Sigmoid colon (tissue), 7 donors: Measurements from ENCODE around the gene PACC1. TPM values are rescaled to one million over a fixed set of nuclear protein-coding genes. Genes with fewer than 3 reads are reported as not detected.

ENCODE experiments used
- DNase-seq: peaks from one replicate; pipeline ENCODE4 v3.0.0-alpha.2; 2019
- H3K27ac ChIP-seq, 4 donors: fragments of 200-600 bp; sonication (generic); one replicate each; pipeline ENCODE4 v1.5.1; 2016 to 2019; ENCODE audit warnings: mild to moderate bottlenecking in 1 of 4
- H3K27me3 ChIP-seq, 3 donors: fragments of 200-600 bp; sonication (generic); one replicate each; pipeline ENCODE4 v1.5.1; 2019; ENCODE audit warnings: mild to moderate bottlenecking in 1 of 3
- H3K36me3 ChIP-seq, 4 donors: fragments of 200-600 bp; sonication (generic); one replicate each; pipeline ENCODE4 v1.5.1; 2016 to 2019
- H3K4me1 ChIP-seq, 4 donors: fragments of 200-600 bp; sonication (generic); one replicate each; pipeline ENCODE4 v1.5.1; 2017 to 2019
- H3K4me3 ChIP-seq, 4 donors: fragments of 200-600 bp; sonication (generic); one replicate each; pipeline ENCODE4 v1.5.1; 2017 to 2019; ENCODE audit warnings: mild to moderate bottlenecking in 2 of 4, moderate library complexity in 1 of 4
- H3K9me3 ChIP-seq, 4 donors: fragments of 200-600 bp in 3 of 4; sonication (generic) in 3 of 4; one replicate each; pipeline versions ENCODE4 v1.5.1 to v1.6.1; 2013 to 2019
- EP300 ChIP-seq, 4 donors: sonication (generic); formaldehyde crosslinking; IDR thresholded peaks; one replicate each; pipeline ENCODE4 v1.6.1; 2017; ENCODE audit warnings: antibody characterized with exemption in 4 of 4
- POLR2A ChIP-seq, 2 donors: fragments of 450-650 bp; IDR thresholded peaks; one replicate each; pipeline ENCODE4 v1.6.1; 2016; ENCODE audit warnings: antibody characterized with exemption in 2 of 2, mild to moderate bottlenecking in 2 of 2, moderate library complexity in 2 of 2
- POLR2AphosphoS5 ChIP-seq, 4 donors: sonication (generic); formaldehyde crosslinking; IDR thresholded peaks; one replicate each; pipeline ENCODE4 v1.6.1; 2017; ENCODE audit warnings: antibody characterized with exemption in 4 of 4
- WGBS, 2 donors: extraction: QIAGEN DNeasy Blood & Tissue Kit; methylation state at CpG; one replicate each; pipeline ENCODE4 v1.1.7; 2013; 5-methylcytosine and 5-hydroxymethylcytosine counted together
- intact Hi-C: fragments of 100-400 bp; cut with DNase I; formaldehyde crosslinking; loops from one replicate; pipeline ENCODE4 v1.15.1; 2023
- polyA plus RNA-seq, 3 donors: library from polyadenylated mRNA; stranded (reverse); fragments of 200-250 nt; gene quantifications; one replicate each; pipeline ENCODE4 v1.2.3, GENCODE V29; 2013
- total RNA-seq, 4 donors: library from RNA; depleted of rRNA; stranded (reverse); fragments of >200 nt; gene quantifications; one replicate each; pipeline ENCODE4 v1.1.0, GENCODE V29; 2016
- TF ChIP-seq, protein P1 (sequence below), 4 experiments: fragments of 450-650 bp in 3 of 4; fragments of 200-600 bp in 1 of 4; IDR thresholded peaks; one replicate each; pipeline ENCODE4 v1.5.1; 2016 to 2019; ENCODE audit warnings: antibody characterized with exemption in 4 of 4, mild to moderate bottlenecking in 3 of 4, moderate library complexity in 2 of 4
- donor health status: healthy with polysubstance abuse.
- donor health status: Bipolar disorder and iron deficiency.
- donor health status: healthy.

The PACC1 gene
- total and polyA plus RNA-seq, 7 donors, result 0.60 to 6.9 (median 2.9) TPM

DNA sequence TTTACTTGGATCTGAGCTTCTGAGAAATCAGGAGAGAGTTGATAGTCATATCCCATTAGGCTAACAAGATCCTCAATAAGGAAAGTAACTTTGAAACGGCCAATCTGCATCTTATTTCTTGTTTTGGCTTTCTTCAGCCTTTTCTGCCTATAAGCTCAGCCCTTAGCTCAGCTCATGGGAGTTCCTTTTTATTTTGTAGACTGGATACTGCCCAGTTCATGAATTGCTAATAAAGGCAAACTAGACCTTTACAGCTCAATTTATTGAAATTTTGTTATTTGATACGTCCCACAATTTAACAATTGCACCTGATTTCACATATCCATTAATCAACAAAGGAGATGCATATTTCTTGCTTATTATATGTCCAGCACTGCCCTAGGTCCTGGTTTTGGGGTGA is 40.7 kb upstream of the PACC1 start:
- no peaks in the 10 kb centered on the region for H3K36me3 ChIP-seq
- intact Hi-C loops, result loop anchor here (2.0 to 5.0 kb wide), 3 partner anchors 88 to 385 kb away; partner anchors contain the start of gene PPP2R5A
- H3K4me3 ChIP-seq, result no peak overlapping the region
- no peaks in the 10 kb centered on the region for H3K9me3 ChIP-seq
- peak overlapping the region in 1 of 4 donors; percentile 55 for H3K27ac ChIP-seq
- H3K4me1 ChIP-seq, result peaks cover 0 to 21% (median 12%) of the 10 kb centered on the region in 4 donors
- 91% methylated on average over 2 of the region's 2 CpGs for WGBS, 2 donors
- TF ChIP-seq EP300 (IDR thresholded peaks at IDR 0.05), result no peak
- TF ChIP-seq POLR2AphosphoS5 (IDR thresholded peaks at IDR 0.05), result no peak
- TF ChIP-seq POLR2A (IDR thresholded peaks at IDR 0.05), result no peak
- DNase-seq, result no peak
- H3K27me3 ChIP-seq, result no peaks in the 10 kb centered on the region

DNA sequence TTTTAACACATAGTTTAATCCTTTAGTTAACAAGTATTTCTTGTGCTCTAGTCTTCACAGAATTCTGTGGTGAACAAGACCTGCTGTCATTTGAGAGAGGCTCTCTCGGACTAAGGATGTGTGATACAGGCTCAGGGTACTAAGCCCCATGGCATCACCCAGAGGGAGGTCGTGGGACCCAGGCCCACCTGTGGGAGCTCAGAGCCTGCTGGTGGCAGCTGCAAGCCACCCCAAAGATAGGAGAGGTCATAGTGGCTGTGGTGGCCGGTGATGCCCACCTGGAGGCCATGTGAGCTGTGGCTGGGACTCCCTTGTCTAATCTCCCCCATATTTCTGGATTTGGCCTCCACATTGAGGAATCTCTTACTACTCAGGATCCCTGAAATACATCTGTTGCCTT is 40.1 kb upstream of the PACC1 start:
- Histone ChIP-seq H3K4me3 (no peak overlapping the region), H3K27me3 (no peaks in the 10 kb centered on the region), H3K27ac (no peak overlapping the region), H3K4me1 (peaks cover 0 to 21% (median 12%) of the 10 kb centered on the region in 4 donors), H3K9me3 (no peaks in the 10 kb centered on the region), H3K36me3 (no peaks in the 10 kb centered on the region)
- DNase-seq, result no peak
- intact Hi-C loops, result loop anchor here (2.0 to 5.0 kb wide), 3 partner anchors 87 to 384 kb away; partner anchors contain the start of gene PPP2R5A
- TF ChIP-seq POLR2A (IDR thresholded peaks at IDR 0.05), result no peak
- no peak for TF ChIP-seq EP300 (IDR thresholded peaks at IDR 0.05)
- TF ChIP-seq, protein P1, sequence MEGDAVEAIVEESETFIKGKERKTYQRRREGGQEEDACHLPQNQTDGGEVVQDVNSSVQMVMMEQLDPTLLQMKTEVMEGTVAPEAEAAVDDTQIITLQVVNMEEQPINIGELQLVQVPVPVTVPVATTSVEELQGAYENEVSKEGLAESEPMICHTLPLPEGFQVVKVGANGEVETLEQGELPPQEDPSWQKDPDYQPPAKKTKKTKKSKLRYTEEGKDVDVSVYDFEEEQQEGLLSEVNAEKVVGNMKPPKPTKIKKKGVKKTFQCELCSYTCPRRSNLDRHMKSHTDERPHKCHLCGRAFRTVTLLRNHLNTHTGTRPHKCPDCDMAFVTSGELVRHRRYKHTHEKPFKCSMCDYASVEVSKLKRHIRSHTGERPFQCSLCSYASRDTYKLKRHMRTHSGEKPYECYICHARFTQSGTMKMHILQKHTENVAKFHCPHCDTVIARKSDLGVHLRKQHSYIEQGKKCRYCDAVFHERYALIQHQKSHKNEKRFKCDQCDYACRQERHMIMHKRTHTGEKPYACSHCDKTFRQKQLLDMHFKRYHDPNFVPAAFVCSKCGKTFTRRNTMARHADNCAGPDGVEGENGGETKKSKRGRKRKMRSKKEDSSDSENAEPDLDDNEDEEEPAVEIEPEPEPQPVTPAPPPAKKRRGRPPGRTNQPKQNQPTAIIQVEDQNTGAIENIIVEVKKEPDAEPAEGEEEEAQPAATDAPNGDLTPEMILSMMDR (IDR thresholded peaks at IDR 0.05), result no peak
- TF ChIP-seq POLR2AphosphoS5 (IDR thresholded peaks at IDR 0.05), result no peak
- 90% methylated on average over 3 of the region's 3 CpGs for WGBS, 2 donors

DNA sequence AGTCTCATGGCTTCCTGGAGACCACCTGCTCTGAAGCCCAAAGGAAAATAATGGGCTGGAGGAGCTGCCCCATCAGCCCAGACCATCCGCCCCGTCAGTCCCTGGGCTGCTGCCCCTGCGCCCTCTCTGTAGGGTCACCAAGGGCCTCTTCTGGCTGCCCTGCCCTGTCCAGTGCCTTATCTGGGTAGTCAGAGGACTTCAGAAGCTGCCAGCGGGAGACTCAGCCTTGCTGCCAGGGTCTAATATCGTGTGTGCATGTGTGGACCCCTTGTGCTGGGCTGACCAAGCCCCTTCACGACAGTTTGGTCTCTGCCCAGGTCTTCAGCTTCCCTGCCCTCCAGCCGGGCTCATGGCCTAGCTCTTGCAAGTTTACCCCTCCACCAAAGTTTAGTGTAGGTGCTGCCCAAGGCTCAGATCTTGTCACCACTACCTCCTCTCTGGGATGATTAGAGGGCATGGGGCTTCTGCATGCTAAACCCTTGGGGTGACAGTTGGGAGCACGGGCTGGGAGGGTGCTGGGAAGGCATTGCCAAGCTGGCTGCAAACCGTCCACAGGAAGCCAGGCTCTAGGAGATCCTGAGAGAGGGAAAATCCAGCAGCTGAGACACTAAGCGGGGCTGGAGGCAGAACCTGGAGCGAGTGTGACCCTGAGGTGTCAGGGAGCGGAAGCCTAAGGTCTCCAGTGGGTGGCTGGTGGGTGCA is 38.6 kb upstream of the PACC1 start:
- no peaks in the 10 kb centered on the region for H3K27me3 ChIP-seq
- peak; percentile 43 for DNase-seq
- no peak overlapping the region for H3K4me3 ChIP-seq
- no peaks in the 10 kb centered on the region for H3K9me3 ChIP-seq
- no peak for TF ChIP-seq POLR2A (IDR thresholded peaks at IDR 0.05)
- no peak for TF ChIP-seq POLR2AphosphoS5 (IDR thresholded peaks at IDR 0.05)
- no peak for TF ChIP-seq EP300 (IDR thresholded peaks at IDR 0.05)
- TF ChIP-seq, protein P1 (IDR thresholded peaks at IDR 0.05), result no peak
- H3K36me3 ChIP-seq, result no peaks in the 10 kb centered on the region
- peaks cover 0 to 21% (median 12%) of the 10 kb centered on the region in 4 donors for H3K4me1 ChIP-seq
- intact Hi-C loops, result no loop called here
- peak overlapping the region in 2 of 4 donors; percentile 47 to 50 for H3K27ac ChIP-seq
- WGBS, 2 donors, result 87 to 91% methylated on average over 12 of the region's 12 CpGs

DNA sequence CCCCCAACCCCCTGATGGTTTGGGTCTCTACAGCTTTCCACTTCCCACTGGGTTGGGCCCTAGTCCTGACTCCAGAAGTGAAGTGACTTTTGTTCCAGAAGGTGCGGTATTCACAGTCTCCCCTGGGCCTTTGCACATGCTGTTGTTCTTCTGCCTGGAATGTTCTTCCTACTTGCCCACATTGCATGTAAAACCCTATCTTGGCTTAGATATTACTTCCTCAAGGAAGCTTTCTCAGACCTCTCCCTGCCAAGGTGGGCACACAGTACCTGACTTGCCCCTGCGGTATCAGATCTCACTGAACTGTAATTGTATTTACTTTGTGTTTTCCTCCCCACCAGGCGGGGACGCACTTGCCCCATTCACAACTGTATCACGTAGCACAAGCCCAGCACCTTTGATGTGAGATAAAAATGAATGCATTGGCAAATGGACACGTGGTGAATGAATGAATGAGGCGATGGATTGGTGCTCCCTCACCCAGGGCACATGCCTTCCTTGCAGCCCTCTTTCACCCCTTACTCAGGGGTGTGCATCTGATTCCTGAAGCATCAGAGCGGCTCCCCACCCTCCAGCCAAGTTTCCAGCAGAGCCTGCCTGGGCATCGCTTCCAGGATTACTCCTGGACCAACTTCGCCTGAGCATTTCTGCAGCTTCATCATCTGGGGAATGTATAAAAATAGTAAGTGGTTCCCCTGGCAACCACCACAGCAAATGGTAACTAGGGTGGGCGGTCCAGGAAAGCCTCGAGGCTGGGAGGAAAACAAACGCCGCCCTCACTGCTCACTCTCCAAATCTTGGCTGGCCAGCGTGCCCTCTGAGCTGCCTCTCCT is 37.9 kb upstream of the PACC1 start:
- intact Hi-C loops, result no loop called here
- Histone ChIP-seq H3K9me3 (no peaks in the 10 kb centered on the region), H3K27me3 (no peaks in the 10 kb centered on the region), H3K27ac (peak overlapping the region in 2 of 4 donors; percentile 47 to 50), H3K4me3 (no peak overlapping the region), H3K36me3 (peaks cover 0 to 3% (median 0%) of the 10 kb centered on the region in 4 donors), H3K4me1 (peaks cover 0 to 21% (median 12%) of the 10 kb centered on the region in 4 donors)
- DNase-seq, result peak; percentile 61
- 56 to 79% methylated on average over 15 of the region's 15 CpGs for WGBS, 2 donors
- TF ChIP-seq POLR2AphosphoS5 (IDR thresholded peaks at IDR 0.05) (peak in 1 of 4 donors; percentile 35), EP300 (IDR thresholded peaks at IDR 0.05) (no peak)

DNA sequence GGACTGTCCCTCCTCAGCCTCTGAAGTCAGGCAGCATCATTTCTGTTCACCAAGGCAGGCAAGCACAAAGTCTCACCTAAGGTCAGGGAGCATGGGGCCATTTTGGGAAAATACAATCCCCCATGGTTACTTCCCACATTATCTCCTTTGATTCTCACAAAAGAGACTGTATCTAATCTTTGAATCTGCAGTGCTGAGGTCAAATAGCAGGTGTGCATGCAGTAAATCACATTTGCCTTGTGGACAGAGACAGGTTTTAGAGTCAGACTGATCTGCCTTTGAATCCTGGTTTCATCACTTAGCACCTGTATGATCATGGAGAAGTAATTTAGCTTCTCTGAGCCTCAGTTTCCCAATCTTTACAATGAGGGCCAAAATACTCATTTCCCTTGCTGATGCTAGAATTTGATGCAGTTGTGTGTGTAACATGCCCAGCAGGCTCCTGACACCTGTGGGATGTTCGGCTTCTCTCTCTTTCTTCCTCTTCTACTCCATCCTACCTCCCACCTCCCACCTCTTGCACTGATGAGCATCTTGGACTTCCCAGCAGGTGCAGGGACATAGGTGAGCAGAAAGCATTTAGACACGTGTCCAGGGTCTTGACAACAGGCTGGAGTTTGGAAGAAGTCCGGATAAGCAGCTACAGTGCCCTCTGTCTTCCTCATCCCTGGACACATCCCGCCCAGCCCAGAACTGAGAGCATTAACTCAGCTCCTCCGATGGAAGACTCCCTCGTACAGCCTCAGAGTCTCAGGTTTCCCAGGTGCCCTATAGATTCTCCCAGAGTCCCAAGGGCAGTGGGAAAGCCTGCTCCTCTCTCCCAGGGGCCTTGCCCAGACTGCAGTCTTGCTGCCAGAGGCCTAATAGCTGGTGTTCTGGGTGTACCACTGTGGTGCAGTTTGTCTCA is 37.0 kb upstream of the PACC1 start:
- peaks cover 0 to 11% (median 0%) of the 10 kb centered on the region in 4 donors for H3K36me3 ChIP-seq

More for the DNA sequence above, 37.0 kb upstream of the PACC1 start:
- TF ChIP-seq POLR2AphosphoS5 (IDR thresholded peaks at IDR 0.05) (no peak), EP300 (IDR thresholded peaks at IDR 0.05) (no peak), POLR2A (IDR thresholded peaks at IDR 0.05) (no peak)
- TF ChIP-seq, protein P1 (IDR thresholded peaks at IDR 0.05), result no peak
- H3K27me3 ChIP-seq, result no peaks in the 10 kb centered on the region
- peaks cover 0 to 21% (median 12%) of the 10 kb centered on the region in 4 donors for H3K4me1 ChIP-seq
- intact Hi-C loops, result no loop called here
- H3K4me3 ChIP-seq, result no peak overlapping the region
- H3K27ac ChIP-seq, result no peak overlapping the region
- WGBS, 2 donors, result 89 to 90% methylated on average over 6 of the region's 6 CpGs
- H3K9me3 ChIP-seq, result no peaks in the 10 kb centered on the region
- peak; percentile 53 for DNase-seq
